ENCODE results near the gene MSL3.

MSL3 gene, protein sequence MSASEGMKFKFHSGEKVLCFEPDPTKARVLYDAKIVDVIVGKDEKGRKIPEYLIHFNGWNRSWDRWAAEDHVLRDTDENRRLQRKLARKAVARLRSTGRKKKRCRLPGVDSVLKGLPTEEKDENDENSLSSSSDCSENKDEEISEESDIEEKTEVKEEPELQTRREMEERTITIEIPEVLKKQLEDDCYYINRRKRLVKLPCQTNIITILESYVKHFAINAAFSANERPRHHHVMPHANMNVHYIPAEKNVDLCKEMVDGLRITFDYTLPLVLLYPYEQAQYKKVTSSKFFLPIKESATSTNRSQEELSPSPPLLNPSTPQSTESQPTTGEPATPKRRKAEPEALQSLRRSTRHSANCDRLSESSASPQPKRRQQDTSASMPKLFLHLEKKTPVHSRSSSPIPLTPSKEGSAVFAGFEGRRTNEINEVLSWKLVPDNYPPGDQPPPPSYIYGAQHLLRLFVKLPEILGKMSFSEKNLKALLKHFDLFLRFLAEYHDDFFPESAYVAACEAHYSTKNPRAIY

DNA sequence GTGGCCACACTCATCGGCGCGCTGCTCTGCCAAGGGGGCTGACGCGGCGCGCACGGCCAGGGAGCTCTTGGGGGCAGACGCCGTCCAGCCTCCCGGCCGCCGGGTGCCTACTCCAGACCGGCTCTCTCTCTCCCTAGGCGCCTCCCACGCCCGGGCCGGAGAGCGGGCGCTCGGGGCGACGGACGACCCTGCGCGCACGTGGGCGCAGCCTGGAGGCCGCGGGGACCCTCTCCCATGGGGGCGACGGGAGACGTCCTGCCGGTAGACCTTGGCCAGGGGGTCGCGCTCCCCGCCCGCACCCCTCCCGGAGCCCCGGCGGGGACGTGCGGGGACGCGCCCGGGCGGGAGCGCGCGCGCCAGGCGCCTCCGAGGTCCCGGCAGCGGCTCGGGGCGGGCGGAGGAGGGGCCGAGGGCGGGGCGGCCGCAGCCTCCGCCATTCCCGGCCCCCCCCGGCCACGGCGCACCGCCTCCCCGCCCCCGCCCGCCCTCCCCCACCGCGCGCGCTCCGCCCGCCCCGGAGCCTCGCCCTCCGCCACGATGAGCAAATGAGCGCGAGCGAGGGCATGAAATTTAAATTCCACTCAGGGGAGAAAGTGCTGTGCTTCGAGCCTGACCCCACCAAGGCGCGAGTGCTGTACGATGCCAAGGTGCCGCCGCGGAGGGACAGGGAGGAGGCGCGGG is at the start of gene MSL3:
Gene MSL3, plus strand, starts transcription at position 519 of the 681 bp plus-strand sequence. Its CDS starts 27 bp downstream, at position 546.
- DNase-seq: peak; percentile 53 to 62

- no peak for DNase-seq
Measured at GRCh38 chrX:11722304-11722703, 35.7 kb upstream of the MSL3 start.

DNA sequence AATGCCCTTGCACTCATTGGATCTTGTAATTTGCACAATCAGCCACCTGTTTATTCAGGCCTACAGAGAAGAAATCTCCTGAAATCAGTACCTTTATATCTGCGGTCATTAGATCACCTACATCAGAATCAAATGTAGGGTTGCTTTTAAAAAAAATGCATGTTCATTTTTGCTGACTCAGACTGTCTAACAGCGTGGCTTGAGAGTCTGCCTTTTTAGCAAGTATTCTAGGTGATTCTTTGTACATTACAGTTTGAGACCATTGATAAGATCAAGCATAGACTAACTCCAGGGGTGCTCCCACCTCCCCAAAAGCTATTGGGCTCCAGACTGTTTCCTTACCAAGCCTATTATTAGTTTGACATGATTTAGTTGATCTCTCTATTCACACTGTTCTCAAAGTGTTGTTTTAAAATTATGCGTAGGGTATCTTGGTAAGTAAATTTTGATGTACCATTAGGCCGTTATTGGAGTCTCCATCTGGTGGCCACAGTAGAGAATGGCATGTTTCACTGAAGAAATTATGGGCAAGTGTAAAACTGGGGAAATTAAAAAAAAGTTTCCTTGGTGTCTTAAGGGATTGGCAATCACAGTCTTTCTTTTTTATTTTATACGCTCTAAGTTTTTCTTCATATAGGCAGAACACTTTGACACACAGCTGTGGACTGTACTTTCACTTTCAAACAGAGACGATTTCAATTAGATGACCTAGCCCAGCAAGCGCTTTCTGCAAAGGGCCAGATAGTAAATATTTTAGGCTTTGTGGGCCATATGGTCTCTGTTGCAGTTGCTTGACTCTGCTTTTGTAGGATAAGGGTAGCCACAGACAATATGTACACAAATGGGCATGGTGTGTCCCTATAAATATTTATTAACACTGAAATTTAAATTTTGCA is 33.7 kb upstream of the MSL3 start:
- no peak for DNase-seq

- no peak for DNase-seq
Measured at GRCh38 chrX:11725631-11726442, 32.2 kb upstream of the MSL3 start.

DNA sequence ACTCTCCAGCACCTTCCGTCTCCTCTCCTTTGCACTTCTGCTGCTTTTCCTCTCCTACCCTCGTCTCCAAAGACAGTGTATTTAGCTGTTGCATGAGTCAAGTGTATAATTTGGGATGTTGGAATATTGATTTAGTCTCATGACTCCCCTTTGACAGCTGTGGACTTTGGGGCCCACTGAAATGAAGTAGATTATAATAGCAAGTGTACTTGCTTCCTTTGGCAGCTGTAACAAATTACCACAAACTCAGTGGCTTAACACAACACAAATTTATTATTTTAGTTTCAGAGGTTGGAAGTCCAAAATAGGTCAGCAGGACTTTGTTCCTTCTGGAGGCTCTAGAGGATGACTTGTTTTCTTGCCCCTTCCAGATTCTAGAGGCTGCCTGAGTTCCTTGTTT is 29.5 kb upstream of the MSL3 start:
- no peak for DNase-seq

DNA sequence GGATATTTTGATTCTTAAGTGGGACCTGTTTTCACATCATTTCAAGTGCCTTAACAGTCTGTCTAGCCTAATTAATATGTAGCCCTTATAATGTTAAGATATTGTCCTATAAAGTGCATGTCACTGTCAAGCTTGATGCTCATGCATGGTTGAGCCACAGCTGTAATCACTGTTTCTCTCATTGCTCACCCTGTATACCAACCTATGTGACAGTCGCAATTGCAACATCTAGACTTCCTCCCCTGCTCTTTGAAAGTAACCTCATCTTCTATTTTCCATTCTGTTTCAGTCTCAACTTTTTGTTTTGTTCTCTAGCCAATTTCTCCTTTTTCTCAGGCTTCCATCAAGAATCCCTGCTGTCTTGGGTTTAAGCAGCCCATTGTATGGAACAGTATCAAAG is 24.4 kb upstream of the MSL3 start:
- no peak for DNase-seq

GRCh38 chrX:11739776-11740175 is 18.3 kb upstream of the MSL3 start:
- no peak for DNase-seq

- DNase-seq: no peak
Measured at GRCh38 chrX:11740794-11741193, 17.2 kb upstream of the MSL3 start.

GRCh38 chrX:11741574-11741973 is 16.5 kb upstream of the MSL3 start:
- no peak for DNase-seq

- DNase-seq: no peak
Measured at GRCh38 chrX:11745881-11746280, 12.2 kb upstream of the MSL3 start.

GRCh38 chrX:11750046-11750445 is 8.0 kb upstream of the MSL3 start:
- no peak for DNase-seq

DNA sequence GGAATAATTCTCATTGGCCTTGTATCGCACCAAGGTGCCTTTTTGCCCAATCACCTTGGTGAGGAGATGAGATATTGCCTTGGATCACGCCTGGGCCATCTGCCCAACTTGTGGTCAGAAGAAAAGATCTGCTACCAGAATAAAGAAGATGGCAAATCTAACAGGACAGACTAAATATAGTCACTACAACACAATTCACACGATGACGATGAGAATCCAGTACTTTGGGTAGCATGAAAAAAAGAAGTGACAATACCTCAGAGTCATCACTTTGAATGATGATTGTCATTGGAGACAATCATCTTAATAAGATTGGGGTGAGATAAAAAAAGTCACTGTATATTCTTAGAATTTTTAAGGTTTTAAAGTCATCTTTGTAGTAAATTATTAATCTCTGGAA is 7.3 kb upstream of the MSL3 start:
- DNase-seq: no peak

DNA sequence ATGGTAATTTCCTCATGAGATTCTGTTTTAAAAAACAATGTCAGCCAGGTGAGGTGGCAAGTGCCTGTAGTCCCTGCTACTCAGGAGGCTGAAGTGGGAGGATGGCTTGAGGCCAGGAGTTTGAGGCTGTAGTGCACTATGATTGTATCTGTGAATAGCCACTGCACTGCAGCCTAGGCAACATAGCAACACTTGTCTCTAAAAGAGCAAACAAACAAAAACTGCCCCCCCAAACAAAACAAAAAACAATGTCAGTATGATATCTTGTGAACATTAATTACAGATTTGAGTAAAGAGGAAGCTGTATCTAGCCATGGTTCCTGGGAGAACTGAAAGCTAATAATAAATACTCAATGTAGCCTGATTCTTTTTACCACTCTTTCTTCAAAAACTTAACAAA is 6.8 kb upstream of the MSL3 start:
- DNase-seq: no peak

GRCh38 chrX:11753668-11754067 is 4.4 kb upstream of the MSL3 start:
- DNase-seq: no peak

GRCh38 chrX:11754958-11755645 is 2.9 kb upstream of the MSL3 start:
- no peak for DNase-seq

DNA sequence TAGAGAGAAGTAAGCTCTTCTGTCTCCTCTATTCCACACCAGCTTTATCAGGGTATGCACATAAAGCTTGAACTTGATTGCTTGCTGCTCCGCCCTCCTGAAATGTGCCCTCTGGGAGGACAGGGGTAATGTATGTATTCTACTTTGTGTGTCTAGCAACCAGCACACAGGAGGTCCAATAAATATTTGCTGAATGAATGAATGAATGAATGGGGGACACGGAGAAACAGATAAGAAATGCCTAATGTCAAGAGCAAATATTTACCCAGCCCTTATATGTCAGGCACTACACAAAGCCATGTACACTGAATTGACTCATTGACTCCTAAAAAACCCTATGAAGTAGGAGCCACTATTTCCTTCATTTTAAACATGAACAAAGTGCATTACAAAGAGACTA is 2.3 kb upstream of the MSL3 start:
- DNase-seq: no peak

DNA sequence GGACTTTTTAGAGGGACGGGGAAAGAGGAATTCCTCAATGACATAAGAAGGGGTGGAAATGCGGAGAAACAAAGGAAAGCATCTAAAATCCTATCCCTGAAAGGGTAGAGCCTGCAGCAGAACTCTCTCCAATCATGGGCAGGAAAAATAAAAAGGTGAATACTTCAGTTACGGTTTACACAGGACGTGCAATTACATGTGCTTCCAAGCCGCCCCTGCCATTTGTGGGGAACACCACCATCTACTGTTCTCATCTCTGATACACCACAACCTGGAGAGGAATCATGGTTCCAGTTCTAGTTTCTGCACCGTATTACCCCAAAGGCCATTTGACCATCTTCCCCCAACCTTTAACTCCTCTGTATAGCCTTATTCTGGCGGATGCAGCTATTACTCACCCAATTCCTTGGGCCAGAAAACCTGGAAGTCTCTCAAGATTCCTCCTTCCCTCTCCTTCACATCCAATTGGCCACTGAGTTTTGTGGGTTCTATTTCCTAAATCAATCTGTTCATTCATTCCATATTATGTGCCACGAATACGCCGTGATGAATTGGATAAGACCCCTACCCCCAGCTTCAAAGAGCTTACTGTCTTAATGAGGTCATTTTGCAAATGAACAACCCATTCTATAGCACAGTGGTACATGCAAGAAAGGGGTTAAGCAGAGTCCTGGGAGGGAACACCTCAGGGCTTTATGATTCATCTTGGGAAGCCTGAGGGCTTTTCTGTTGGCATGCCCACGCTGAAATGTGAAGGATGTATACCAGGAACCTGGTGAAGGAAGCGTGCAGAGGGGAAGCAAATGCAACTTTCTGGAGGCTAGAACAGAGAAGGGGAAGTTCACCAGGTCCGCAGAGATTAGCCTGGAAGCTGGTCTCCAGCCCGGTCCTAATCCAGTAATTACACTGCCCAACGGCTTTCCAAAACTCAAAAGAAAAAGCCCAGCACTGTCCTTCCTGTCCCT is 1.4 kb upstream of the MSL3 start:
- DNase-seq: no peak

GRCh38 chrX:11757397-11757718 is 679 bp upstream of the MSL3 start:
- DNase-seq: no peak

GRCh38 chrX:11758400-11759171 is 549 bp downstream of the MSL3 start:
- DNase-seq: peak; percentile 86 to 89

DNA sequence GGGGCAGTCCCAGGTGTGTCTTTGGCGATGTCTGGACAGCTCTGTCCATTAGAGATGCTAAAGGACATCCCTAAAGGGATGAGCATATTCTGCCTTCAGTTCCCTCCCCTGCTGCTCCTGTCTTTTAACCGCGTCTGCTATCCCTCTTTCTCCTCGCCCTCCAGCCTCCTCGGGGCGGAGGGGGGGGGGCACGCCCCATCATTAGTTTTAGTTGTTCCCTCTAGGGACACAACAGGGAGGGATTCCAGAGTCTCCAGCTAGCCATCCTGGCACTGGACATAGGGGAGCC is 1.1 kb downstream of the MSL3 start:
- DNase-seq: no peak

Measured in activated T-cell treated with anti-CD3 and anti-CD28 coated beads, Interleukin-2, amount 50 U/mL, for 48 hours (primary cell).